ENCODE results near the gene CAMK1. TPM values are rescaled to one million over a fixed set of nuclear protein-coding genes. Genes with fewer than 3 reads are reported as not detected.

Gene CAMK1
- total and polyA plus RNA-seq, 7 donors = 3.9 to 7.2 (median 5.5) TPM

GRCh38 chr3:9742560-9742959, 27.2 kb downstream of the CAMK1 start:
- 91 to 100% (median 100%) methylated on average over 1 of the region's 1 CpG for WGBS, 3 donors
- Histone ChIP-seq H3K4me3 (no peak overlapping the region), H3K36me3 (ENCODE audit: insufficient read depth in 1 of 2, low read depth in 1 of 2) (peaks cover 37 to 100% of the 10 kb centered on the region in 2 donors), H3K9me3 (no peaks in the 10 kb centered on the region), H3K4me1 (no peaks in the 10 kb centered on the region), H3K27me3 (ENCODE audit: insufficient read depth in 3 of 3, low read length in 2 of 3) (no peaks in the 10 kb centered on the region), H3K27ac (no peak overlapping the region)
- DNase-seq = no peak
- intact Hi-C loops (cut with DNase I) = no loop called here
- TF ChIP-seq CTCF (IDR thresholded peaks at IDR 0.05) = no peak
- no peak for ATAC-seq

- ATAC-seq (no peak), DNase-seq (no peak)
- peaks cover 36 to 100% of the 10 kb centered on the region in 2 donors for H3K36me3 ChIP-seq (ENCODE audit: insufficient read depth in 1 of 2, low read depth in 1 of 2)
- no peaks in the 10 kb centered on the region for H3K9me3 ChIP-seq
- no peak overlapping the region for H3K27ac ChIP-seq
- intact Hi-C loops (cut with DNase I) = no loop called here
- no peaks in the 10 kb centered on the region for H3K4me1 ChIP-seq
- no peak overlapping the region for H3K4me3 ChIP-seq
- WGBS, 3 donors = 90 to 92% (median 91%) methylated on average over 15 of the region's 15 CpGs
- no peak for TF ChIP-seq CTCF (IDR thresholded peaks at IDR 0.05)
- no peaks in the 10 kb centered on the region for H3K27me3 ChIP-seq (ENCODE audit: insufficient read depth in 3 of 3, low read length in 2 of 3)
Observed at GRCh38 chr3:9739181-9739580, 30.6 kb downstream of the CAMK1 start.

GRCh38 chr3:9736831-9737230, 32.9 kb downstream of the CAMK1 start:
- ATAC-seq (no peak), DNase-seq (no peak)
- Histone ChIP-seq H3K27ac (no peak overlapping the region), H3K9me3 (no peaks in the 10 kb centered on the region), H3K4me1 (peaks cover 17% of the 10 kb centered on the region), H3K4me3 (no peak overlapping the region), H3K27me3 (ENCODE audit: insufficient read depth in 3 of 3, low read length in 2 of 3) (no peaks in the 10 kb centered on the region), H3K36me3 (ENCODE audit: insufficient read depth in 1 of 2, low read depth in 1 of 2) (peaks cover 19 to 81% of the 10 kb centered on the region in 2 donors)
- intact Hi-C loops (cut with DNase I) = no loop called here
- TF ChIP-seq CTCF (IDR thresholded peaks at IDR 0.05) = no peak
- WGBS, 3 donors = 59 to 74% (median 69%) methylated on average over 2 of the region's 2 CpGs

- peak overlapping the region; percentile 100 for H3K27ac ChIP-seq
- H3K27me3 ChIP-seq (ENCODE audit: insufficient read depth in 3 of 3, low read length in 2 of 3) = no peaks in the 10 kb centered on the region
- H3K36me3 ChIP-seq (ENCODE audit: insufficient read depth in 1 of 2, low read depth in 1 of 2) = peaks cover 0 to 40% of the 10 kb centered on the region in 2 donors
- H3K9me3 ChIP-seq = no peaks in the 10 kb centered on the region
- peaks cover 17% of the 10 kb centered on the region for H3K4me1 ChIP-seq
- intact Hi-C loops (cut with DNase I) = no loop called here
- WGBS, 3 donors = 21 to 32% (median 27%) methylated on average over 7 of the region's 7 CpGs
- H3K4me3 ChIP-seq = peak overlapping the region; percentile 95
- DNase-seq (no peak), ATAC-seq (no peak)
- TF ChIP-seq CTCF (IDR thresholded peaks at IDR 0.05) = no peak
Observed at GRCh38 chr3:9732740-9733115, 37.0 kb downstream of the CAMK1 start.

GRCh38 chr3:9732080-9732739, 37.5 kb downstream of the CAMK1 start:
- H3K4me3 ChIP-seq = peak overlapping the region; percentile 95
- peaks cover 17% of the 10 kb centered on the region for H3K4me1 ChIP-seq
- DNase-seq (no peak), ATAC-seq (peak in 3 of 4 donors; percentile 5 to 28 (median 23))
- WGBS, 3 donors = 1 to 2% (median 1%) methylated on average over 30 to 41 of the region's 41 CpGs
- peak overlapping the region; percentile 100 for H3K27ac ChIP-seq
- H3K36me3 ChIP-seq (ENCODE audit: insufficient read depth in 1 of 2, low read depth in 1 of 2) = peaks cover 0 to 35% of the 10 kb centered on the region in 2 donors
- H3K9me3 ChIP-seq = no peaks in the 10 kb centered on the region
- intact Hi-C loops (cut with DNase I) = no loop called here
- no peak for TF ChIP-seq CTCF (IDR thresholded peaks at IDR 0.05)
- H3K27me3 ChIP-seq (ENCODE audit: insufficient read depth in 3 of 3, low read length in 2 of 3) = no peaks in the 10 kb centered on the region

Data from psoas muscle (tissue), 8 donors.